DND-41 (cell line): ENCODE data around the gene L3MBTL4.
"Not testable (repeated sequence)": the region's sequence is repeated elsewhere in the genome, so short reads cannot be mapped to it uniquely, and the experiment has no call there.

ENCODE experiments used
- EZH2 ChIP-seq: IDR thresholded peaks from 3 replicates; pipeline ENCODE4 v1.6.1; 2012; ENCODE audit warnings: borderline replicate concordance, low read depth, mild to moderate bottlenecking, moderate library complexity, low read length, inconsistent platforms; ENCODE audit not compliant: severe bottlenecking
- TF ChIP-seq, protein P1 (sequence below): IDR thresholded peaks from 2 replicates; pipeline ENCODE4 v1.5.1; 2012; ENCODE audit warnings: borderline replicate concordance, low read length, moderate library complexity, mild to moderate bottlenecking; ENCODE audit not compliant: poor library complexity, severe bottlenecking; ENCODE audit errors: extremely low read depth

DNA sequence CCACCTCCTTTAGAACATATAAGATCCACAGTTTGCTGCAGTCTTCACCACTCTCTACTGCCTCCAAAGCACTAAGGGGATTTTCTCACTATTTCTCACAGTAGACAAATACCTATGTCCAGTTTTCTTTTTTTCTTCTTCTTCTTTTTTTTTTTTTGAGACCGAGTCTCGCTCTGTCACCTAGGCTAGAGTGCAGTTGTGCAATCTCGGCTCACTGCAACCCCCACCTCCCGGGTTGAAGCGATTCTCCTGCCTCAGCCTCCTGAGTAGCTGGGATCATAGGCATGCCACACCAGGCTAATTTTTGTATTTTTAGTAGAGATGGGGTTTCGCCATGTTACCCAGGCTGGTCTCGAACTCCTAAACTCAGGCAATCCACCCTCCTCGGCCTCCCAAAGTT is 6.2 kb downstream of the L3MBTL4 start:
- not testable (repeated sequence) for TF ChIP-seq EZH2
- TF ChIP-seq, protein P1, sequence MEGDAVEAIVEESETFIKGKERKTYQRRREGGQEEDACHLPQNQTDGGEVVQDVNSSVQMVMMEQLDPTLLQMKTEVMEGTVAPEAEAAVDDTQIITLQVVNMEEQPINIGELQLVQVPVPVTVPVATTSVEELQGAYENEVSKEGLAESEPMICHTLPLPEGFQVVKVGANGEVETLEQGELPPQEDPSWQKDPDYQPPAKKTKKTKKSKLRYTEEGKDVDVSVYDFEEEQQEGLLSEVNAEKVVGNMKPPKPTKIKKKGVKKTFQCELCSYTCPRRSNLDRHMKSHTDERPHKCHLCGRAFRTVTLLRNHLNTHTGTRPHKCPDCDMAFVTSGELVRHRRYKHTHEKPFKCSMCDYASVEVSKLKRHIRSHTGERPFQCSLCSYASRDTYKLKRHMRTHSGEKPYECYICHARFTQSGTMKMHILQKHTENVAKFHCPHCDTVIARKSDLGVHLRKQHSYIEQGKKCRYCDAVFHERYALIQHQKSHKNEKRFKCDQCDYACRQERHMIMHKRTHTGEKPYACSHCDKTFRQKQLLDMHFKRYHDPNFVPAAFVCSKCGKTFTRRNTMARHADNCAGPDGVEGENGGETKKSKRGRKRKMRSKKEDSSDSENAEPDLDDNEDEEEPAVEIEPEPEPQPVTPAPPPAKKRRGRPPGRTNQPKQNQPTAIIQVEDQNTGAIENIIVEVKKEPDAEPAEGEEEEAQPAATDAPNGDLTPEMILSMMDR: not testable (repeated sequence)
